ENCODE results near the gene MAGI1.

- TF ChIP-seq CTCF (IDR thresholded peaks at IDR 0.05), result no peak
- TF ChIP-seq POLR2A (IDR thresholded peaks at IDR 0.05), result no peak
- no peak for TF ChIP-seq POLR2AphosphoS5 (IDR thresholded peaks at IDR 0.05; ENCODE audit: insufficient read depth in 1 of 2, low read depth in 1 of 2)
These were observed 685.8 kb downstream of the MAGI1 start for GRCh38 chr3:65352951-65353350.

Measured in vagina (tissue), 2 donors.